Thyroid gland (tissue), 4 donors: ENCODE results near the gene ANKRD63. TPM values are rescaled to one million over a fixed set of nuclear protein-coding genes. Genes with fewer than 3 reads are reported as not detected.

Source experiments
- DNase-seq, 2 donors: peaks; one replicate each; pipeline ENCODE4 v3.0.0-alpha.2; 2019
- H3K27ac ChIP-seq, 3 donors: fragments of 200-600 bp; sonication (generic); 1 replicate in 2 of 3; 2 replicates in 1 of 3; pipeline ENCODE4 v1.5.1; 2016 to 2019; ENCODE audit warnings: mild to moderate bottlenecking in 1 of 3, moderate library complexity in 1 of 3
- H3K27me3 ChIP-seq: fragments of 200-600 bp; sonication (generic); one replicate; pipeline ENCODE4 v1.5.1; 2019
- H3K36me3 ChIP-seq, 2 donors: fragments of 200-600 bp; sonication (generic); one replicate each; pipeline ENCODE4 v1.5.1; 2016 to 2019
- H3K4me1 ChIP-seq, 2 donors: fragments of 200-600 bp; sonication (generic); one replicate each; pipeline ENCODE4 v1.5.1; 2017 to 2019
- H3K4me3 ChIP-seq, 3 donors: fragments of 200-600 bp; sonication (generic); replicated peaks in 1 of 3; 1 replicate in 2 of 3; 2 replicates in 1 of 3; pipeline ENCODE4 v1.5.1; 2016; ENCODE audit warnings: mild to moderate bottlenecking in 1 of 3
- H3K9me3 ChIP-seq: fragments of 200-600 bp; sonication (generic); one replicate; pipeline ENCODE4 v1.5.1; 2017
- CTCF ChIP-seq, 6 experiments: fragments of 200-600 bp in 3 of 6; fragments of 450-650 bp in 3 of 6; sonication (generic) in 3 of 6; IDR thresholded peaks; one replicate each; pipeline ENCODE4 v1.5.1; 2016 to 2019; ENCODE audit warnings: antibody characterized with exemption in 6 of 6, mild to moderate bottlenecking in 2 of 6, inconsistent platforms in 1 of 6, moderate library complexity in 1 of 6
- POLR2A ChIP-seq, 2 donors: fragments of 450-650 bp; IDR thresholded peaks; one replicate each; pipeline ENCODE4 v1.6.1; 2017; ENCODE audit warnings: antibody characterized with exemption in 2 of 2, mild to moderate bottlenecking in 2 of 2, moderate library complexity in 1 of 2
- WGBS, 2 donors: methylation state at CpG; one replicate each; pipeline ENCODE4 v1.1.5; 2017; 5-methylcytosine and 5-hydroxymethylcytosine counted together
- intact Hi-C: fragments of 100-400 bp; cut with DNase I; formaldehyde crosslinking; loops from one replicate; pipeline ENCODE4 v1.15.1; 2023
- total RNA-seq, 4 donors: library from RNA; depleted of rRNA; stranded (reverse); fragments of >200 nt; gene quantifications; one replicate each; pipeline ENCODE4 v1.2.3, GENCODE V29; 2016

Gene ANKRD63
- total RNA-seq, 4 donors from 2014 or later = 2.1 TPM; not detected in 3

GRCh38 chr15:40273428-40273827 is 9.4 kb downstream of the ANKRD63 start:
- Histone ChIP-seq H3K27ac (no peak overlapping the region), H3K4me3 (no peak overlapping the region), H3K9me3 (no peaks in the 10 kb centered on the region), H3K27me3 (no peaks in the 10 kb centered on the region), H3K36me3 (peaks cover 3 to 6% of the 10 kb centered on the region in 2 donors), H3K4me1 (peaks cover 0 to 19% of the 10 kb centered on the region in 2 donors)
- no peak for DNase-seq
- TF ChIP-seq CTCF (IDR thresholded peaks at IDR 0.05) (no peak), POLR2A (IDR thresholded peaks at IDR 0.05) (no peak)
- WGBS, 2 donors = 87 to 94% methylated on average over 8 to 9 of the region's 9 CpGs
- intact Hi-C loops = loop anchor here (2.0 to 5.0 kb wide), 2 partner anchors 55 to 226 kb away; no protein-coding TSS in a partner anchor

DNA sequence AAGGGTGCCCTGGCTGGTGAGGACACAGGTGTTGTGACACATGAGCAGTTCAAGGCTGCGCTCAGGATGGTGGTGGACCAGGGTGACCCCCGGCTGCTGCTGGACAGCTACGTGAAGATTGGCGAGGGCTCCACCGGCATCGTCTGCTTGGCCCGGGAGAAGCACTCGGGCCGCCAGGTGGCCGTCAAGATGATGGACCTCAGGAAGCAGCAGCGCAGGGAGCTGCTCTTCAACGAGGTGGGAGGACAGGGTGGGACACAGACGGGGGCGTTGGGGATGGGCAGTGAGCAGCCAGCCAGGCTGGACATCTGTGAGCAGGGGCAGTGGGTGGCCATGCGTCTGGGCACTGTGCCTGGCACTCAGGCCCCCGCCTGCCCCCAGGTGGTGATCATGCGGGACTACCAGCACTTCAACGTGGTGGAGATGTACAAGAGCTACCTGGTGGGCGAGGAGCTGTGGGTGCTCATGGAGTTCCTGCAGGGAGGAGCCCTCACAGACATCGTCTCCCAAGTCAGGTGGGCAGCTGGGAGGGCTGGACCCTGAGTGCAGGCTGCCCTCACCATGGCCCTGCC is 10.3 kb downstream of the ANKRD63 start:
- peaks cover 0 to 11% of the 10 kb centered on the region in 2 donors for H3K4me1 ChIP-seq
- H3K27ac ChIP-seq = no peak overlapping the region
- H3K4me3 ChIP-seq = no peak overlapping the region
- 77 to 83% methylated on average over 13 to 16 of the region's 20 CpGs for WGBS, 2 donors
- H3K9me3 ChIP-seq = no peaks in the 10 kb centered on the region
- TF ChIP-seq CTCF (IDR thresholded peaks at IDR 0.05) (peak in 1 of 6 experiments; percentile 40), POLR2A (IDR thresholded peaks at IDR 0.05) (no peak)
- DNase-seq = peak in 1 of 2 donors; percentile 46
- H3K27me3 ChIP-seq = no peaks in the 10 kb centered on the region
- peaks cover 3 to 6% of the 10 kb centered on the region in 2 donors for H3K36me3 ChIP-seq
- intact Hi-C loops = loop anchor here (2.0 to 5.0 kb wide), 2 partner anchors 54 to 225 kb away; no protein-coding TSS in a partner anchor

DNA sequence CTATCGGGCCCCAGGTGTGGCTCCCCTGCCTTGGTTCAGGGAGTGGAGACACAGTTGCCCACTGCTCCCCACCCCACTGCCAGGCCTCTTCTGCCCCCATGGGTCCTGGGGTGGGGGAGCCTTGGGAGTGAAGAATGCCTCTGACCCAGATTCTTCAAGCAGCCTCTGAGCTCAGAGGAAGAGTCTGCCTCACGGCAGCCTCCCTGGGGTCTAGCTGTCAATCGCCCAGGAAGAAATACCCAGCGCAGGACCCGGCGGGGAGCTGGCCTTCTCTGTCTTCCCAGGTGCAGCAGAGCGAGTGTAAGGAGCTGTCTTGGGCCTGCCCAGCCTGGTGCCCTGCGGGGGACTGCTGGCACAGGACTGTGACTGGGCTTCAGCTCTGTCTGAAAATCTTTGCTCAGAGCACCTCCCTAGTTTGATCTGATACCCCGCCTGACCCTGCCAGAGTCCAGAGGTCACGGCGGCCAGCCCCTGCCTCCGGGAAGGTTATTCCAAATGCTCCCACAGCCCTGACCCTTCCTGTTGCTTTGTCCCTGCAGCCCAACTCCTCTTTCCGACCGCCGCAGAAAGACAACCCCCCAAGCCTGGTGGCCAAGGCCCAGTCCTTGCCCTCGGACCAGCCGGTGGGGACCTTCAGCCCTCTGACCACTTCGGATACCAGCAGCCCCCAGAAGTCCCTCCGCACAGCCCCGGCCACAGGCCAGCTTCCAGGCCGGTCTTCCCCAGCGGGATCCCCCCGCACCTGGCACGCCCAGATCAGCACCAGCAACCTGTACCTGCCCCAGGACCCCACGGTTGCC is 11.0 kb downstream of the ANKRD63 start:
- Histone ChIP-seq H3K36me3 (peaks cover 3 to 6% of the 10 kb centered on the region in 2 donors), H3K4me1 (peaks cover 0 to 17% of the 10 kb centered on the region in 2 donors), H3K4me3 (no peak overlapping the region), H3K9me3 (no peaks in the 10 kb centered on the region), H3K27me3 (no peaks in the 10 kb centered on the region), H3K27ac (no peak overlapping the region)
- no peak for DNase-seq
- 84 to 92% methylated on average over 13 to 24 of the region's 25 CpGs for WGBS, 2 donors
- intact Hi-C loops = loop anchor here (2.0 to 5.0 kb wide), 2 partner anchors 53 to 225 kb away; no protein-coding TSS in a partner anchor
- no peak for TF ChIP-seq CTCF (IDR thresholded peaks at IDR 0.05)

DNA sequence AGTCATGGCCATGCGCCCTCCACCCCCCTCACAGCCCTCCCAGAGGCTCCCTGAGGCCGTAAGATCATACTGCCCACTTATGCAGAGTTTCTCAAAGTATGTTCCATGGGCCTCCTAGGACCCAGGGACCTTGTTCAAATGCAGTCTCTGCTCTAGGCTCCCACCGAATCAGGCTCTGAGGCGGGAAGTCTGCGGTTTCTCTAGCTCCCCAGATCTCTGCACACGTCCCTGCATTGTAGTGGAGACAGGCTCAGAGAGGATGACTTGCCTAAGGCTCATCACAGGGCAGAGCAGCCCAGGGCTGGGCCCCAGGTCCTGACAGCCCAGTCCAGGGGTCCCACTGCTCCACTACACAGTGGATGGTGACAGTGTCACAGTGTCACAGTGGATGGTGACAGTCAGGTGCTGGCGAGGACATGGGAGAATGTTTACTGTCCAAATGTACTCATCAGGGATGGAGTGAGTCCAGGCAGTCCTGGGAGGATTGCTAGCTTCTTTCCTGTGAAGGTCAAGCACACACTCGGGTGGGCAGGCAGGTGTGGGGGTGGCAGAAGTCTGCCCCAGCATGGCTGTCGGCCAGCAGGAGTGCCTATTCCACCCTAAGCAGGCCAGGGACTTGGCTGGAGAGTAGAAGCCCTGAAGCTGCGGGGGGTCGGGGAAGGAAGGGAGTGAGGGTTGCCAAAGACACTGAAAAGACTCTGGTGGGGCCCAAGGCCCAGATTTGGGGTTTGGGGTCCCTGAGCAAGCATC is 12.4 kb downstream of the ANKRD63 start:
- peak overlapping the region in 2 of 3 donors; percentile 17 to 47 for H3K27ac ChIP-seq
- peaks cover 0 to 25% of the 10 kb centered on the region in 2 donors for H3K4me1 ChIP-seq
- H3K27me3 ChIP-seq = no peaks in the 10 kb centered on the region
- intact Hi-C loops = loop anchor here (5.0 kb wide), 1 partner anchor 223 kb away; no protein-coding TSS in a partner anchor
- no peak for TF ChIP-seq CTCF (IDR thresholded peaks at IDR 0.05)
- no peak for TF ChIP-seq POLR2A (IDR thresholded peaks at IDR 0.05)
- H3K9me3 ChIP-seq = no peaks in the 10 kb centered on the region
- DNase-seq = peak; percentile 62 to 70
- WGBS, 2 donors = 69 to 75% methylated on average over 10 to 11 of the region's 11 CpGs
- peaks cover 6 to 10% of the 10 kb centered on the region in 2 donors for H3K36me3 ChIP-seq
- H3K4me3 ChIP-seq = no peak overlapping the region
